HepG2 (cell line): ENCODE results near the gene PRELP. TPM values are rescaled to one million over a fixed set of nuclear protein-coding genes. Genes with fewer than 3 reads are reported as not detected.

ENCODE experiments used
- ATAC-seq: fragments of 200-7000 bp; cut with Tn5 transposase; 3 replicates; pipeline ENCODE4 v1.9.1; 2020; ENCODE audit warnings: mild to moderate bottlenecking, moderate library complexity
- BruUV-seq: library from RNA; stranded (reverse); fragments of 400-500 nt; replicated peaks from 2 replicates; lab custom pipeline; 2021; lab: Mats Ljungman, UMichigan
- CTCF ChIA-PET: fragments of 300-600 bp; formaldehyde crosslinking; extraction: SDS; loops from one replicate; lab custom pipeline; 2021; ENCODE audit warnings: low total read pairs, inconsistent platforms, low intra/inter-chr PET ratio; lab: Yijun Ruan, JAX
- POLR2A ChIA-PET: fragments of 350-600 bp; sonication (Branson Sonifier 250); formaldehyde crosslinking; loops from one replicate; lab custom pipeline; 2020; ENCODE audit warnings: antibody characterized with exemption, inconsistent platforms; lab: Yijun Ruan, JAX
- DNase-seq: peaks from one replicate; pipeline ENCODE4 v3.0.0-alpha.2; 2015; ENCODE audit warnings: low spot score
- FAIRE-seq: peaks from 3 replicates; lab custom pipeline; 2011; peaks lifted over from hg19 to GRCh38; lab: Jason Lieb, UNC
- H2AFZ ChIP-seq: one replicate; pipeline ENCODE4 v1.6.1; 2011; ENCODE audit warnings: low read length, inconsistent platforms
- H3K27ac ChIP-seq: fragments of 300-600 bp; 3 replicates; pipeline ENCODE4 v1.8.0; 2011; ENCODE audit warnings: mixed run types, mild to moderate bottlenecking, mixed read lengths, low read length, inconsistent platforms; ENCODE audit not compliant: insufficient read depth; ENCODE audit errors: extremely low read length
- H3K27me3 ChIP-seq, 2 experiments: fragments of 200-600 bp in 1 of 2; 2 replicates in 1 of 2; 3 replicates in 1 of 2; pipeline versions ENCODE4 v1.6.0 to v1.8.0; 2011; ENCODE audit warnings: low read length in 2 of 2, mild to moderate bottlenecking in 2 of 2, moderate library complexity in 2 of 2, inconsistent platforms in 1 of 2; ENCODE audit not compliant: insufficient read depth in 2 of 2, control insufficient read depth in 1 of 2
- H3K36me3 ChIP-seq, 2 experiments: fragments of 200-600 bp in 1 of 2; replicated peaks in 1 of 2; 2 replicates in 1 of 2; 3 replicates in 1 of 2; pipeline versions ENCODE4 v1.5.1 to v1.8.0; 2011; ENCODE audit warnings: low read length in 2 of 2, inconsistent platforms in 1 of 2; ENCODE audit not compliant: insufficient read depth in 2 of 2, control insufficient read depth in 1 of 2
- H3K4me1 ChIP-seq: 2 replicates; pipeline ENCODE4 v1.5.1; 2012; ENCODE audit warnings: low read length, inconsistent platforms; ENCODE audit not compliant: insufficient read depth
- H3K4me2 ChIP-seq: 2 replicates; pipeline ENCODE4 v1.6.0; 2011; ENCODE audit warnings: low read depth, low read length, inconsistent platforms
- H3K4me3 ChIP-seq, 3 experiments: fragments of 200-600 bp in 1 of 3; sonication (generic), shearing (Covaris generic) in 1 of 3; replicated peaks in 1 of 3; 2 replicates each; pipeline ENCODE4 v1.5.1; 2011 to 2016; ENCODE audit warnings: low read length in 3 of 3, inconsistent platforms in 2 of 3, low read depth in 2 of 3, mild to moderate bottlenecking in 2 of 3, control low read depth in 1 of 3, mixed read lengths in 1 of 3; ENCODE audit not compliant: insufficient read depth in 1 of 3
- H3K79me2 ChIP-seq: one replicate; pipeline ENCODE4 v1.6.1; 2011; ENCODE audit warnings: low read length, inconsistent platforms; ENCODE audit not compliant: insufficient read depth
- H3K9ac ChIP-seq: 2 replicates; pipeline ENCODE4 v1.6.0; 2011; ENCODE audit warnings: mild to moderate bottlenecking, low read depth, low read length, inconsistent platforms; ENCODE audit not compliant: insufficient read depth
- H3K9me3 ChIP-seq: 2 replicates; pipeline ENCODE4 v1.5.1; 2012; ENCODE audit warnings: mild to moderate bottlenecking, low read length
- H4K20me1 ChIP-seq: 2 replicates; pipeline ENCODE4 v1.6.0; 2011; ENCODE audit warnings: inconsistent platforms, mild to moderate bottlenecking, low read length, moderate library complexity; ENCODE audit not compliant: insufficient read depth
- FOXP1 ChIP-seq, 2 experiments: fragments of 450-650 bp in 1 of 2; IDR thresholded peaks; 2 replicates each; pipeline ENCODE4 v1.6.1; 2017 to 2018; ENCODE audit warnings: antibody characterized with exemption in 1 of 2
- HNF4G ChIP-seq, 2 experiments: sonication (generic) in 1 of 2; formaldehyde crosslinking in 1 of 2; IDR thresholded peaks; 2 replicates each; pipeline versions ENCODE4 v1.4.0 to v1.6.1; 2011 to 2020; ENCODE audit warnings: borderline replicate concordance in 2 of 2, low read depth in 2 of 2, mild to moderate bottlenecking in 2 of 2, low read length in 1 of 2, missing genetic modification reagents in 1 of 2, moderate library complexity in 1 of 2
- HOXA5 ChIP-seq: sonication (generic); formaldehyde crosslinking; IDR thresholded peaks from 2 replicates; pipeline ENCODE4 v1.4.0; 2020; ENCODE audit warnings: missing genetic modification reagents
- MATR3 ChIP-seq: sonication (generic); formaldehyde crosslinking; IDR thresholded peaks from 2 replicates; pipeline ENCODE4 v1.4.0; 2020; ENCODE audit warnings: missing genetic modification reagents
- NR0B2 ChIP-seq: sonication (generic); formaldehyde crosslinking; IDR thresholded peaks from 2 replicates; pipeline ENCODE4 v1.4.0; 2020; ENCODE audit warnings: mild to moderate bottlenecking, missing genetic modification reagents
- PAX8 ChIP-seq: sonication (generic); formaldehyde crosslinking; IDR thresholded peaks from 2 replicates; pipeline ENCODE4 v1.8.0; 2022; ENCODE audit warnings: mild to moderate bottlenecking, missing genetic modification reagents, borderline replicate concordance
- THRA ChIP-seq: sonication (generic); formaldehyde crosslinking; IDR thresholded peaks from 2 replicates; pipeline ENCODE4 v1.4.0; 2020; ENCODE audit warnings: missing genetic modification reagents, borderline replicate concordance
- ZFP36L1 ChIP-seq: sonication (generic); formaldehyde crosslinking; IDR thresholded peaks from 2 replicates; pipeline ENCODE4 v1.8.0; 2022; ENCODE audit warnings: mild to moderate bottlenecking, missing genetic modification reagents, moderate library complexity
- WGBS: methylation state at CpG from one replicate; pipeline ENCODE4 v1.1.6; 2017; ENCODE audit warnings: low lambda C conversion rate; 5-methylcytosine and 5-hydroxymethylcytosine counted together
- in situ Hi-C: cut with HindIII; loops from 2 replicates; pipeline ENCODE4 v1.10.0; 2017; ENCODE audit warnings: low pct_unique_long_range_greater_than_20kb; ENCODE audit not compliant: extremely low pct_ligation_motif_present
- intact Hi-C: fragments of 100-400 bp; cut with micrococcal nuclease; formaldehyde crosslinking; loops from one replicate; pipeline ENCODE4 v1.10.0; 2022; ENCODE audit not compliant: unreplicated experiment
- polyA plus RNA-seq, 8 experiments: library from polyadenylated mRNA; depleted of rRNA in 3 of 8; stranded (reverse) in 7 of 8; unstranded in 1 of 8; fragments of >200 nt; fragmentation: Illumina TruSeq in 4 of 8; extraction: Trizol in 4 of 8; gene quantifications; 2 replicates each; pipeline versions ENCODE4 v1.2.1 to v1.2.3, GENCODE V29; 2011 to 2016; ENCODE audit warnings: low read depth in 4 of 8, missing spikeins in 1 of 8, mixed read lengths in 1 of 8; ENCODE audit not compliant: insufficient read depth in 1 of 8
- total RNA-seq, 5 experiments: library from RNA; depleted of rRNA; stranded (reverse); fragments of >200 nt; fragmentation: Illumina TruSeq; extraction: Trizol; gene quantifications; 2 replicates each; pipeline ENCODE4 v1.2.3, GENCODE V29; 2016; ENCODE audit warnings: low read depth in 1 of 5

Gene PRELP
- total and polyA plus RNA-seq, 2 of the 13 experiments (the other 11 are each of a cell fraction or from before 2014, with no cell fraction given), result not detected

- H3K36me3 ChIP-seq, result no peaks in the 10 kb centered on the region
- DNase-seq, result no peak
- H3K4me1 ChIP-seq, result no peaks in the 10 kb centered on the region
- no peak overlapping the region for H3K4me3 ChIP-seq
- intact Hi-C loops, result no loop called here
- no peak overlapping the region for H3K9ac ChIP-seq
- TF ChIP-seq HNF4G (IDR thresholded peaks at IDR 0.05; ENCODE audit: borderline replicate concordance, low read depth, low read length), result no peak
- no peak for TF ChIP-seq HNF4G (CRISPR knock-in tag; IDR thresholded peaks at IDR 0.05; ENCODE audit: borderline replicate concordance, low read depth)
- no peak for TF ChIP-seq ZFP36L1 (CRISPR knock-in tag)
- TF ChIP-seq HOXA5 (CRISPR knock-in tag), result no peak
- no peak for TF ChIP-seq THRA (CRISPR knock-in tag)
- TF ChIP-seq PAX8 (CRISPR knock-in tag), result no peak
- TF ChIP-seq MATR3 (CRISPR knock-in tag), result no peak
- no peak for TF ChIP-seq FOXP1 (IDR thresholded peaks at IDR 0.05)
- no peak for TF ChIP-seq FOXP1 (CRISPR knock-in tag; IDR thresholded peaks at IDR 0.05)
- TF ChIP-seq NR0B2 (CRISPR knock-in tag), result no peak
- H3K27ac ChIP-seq, result no peak overlapping the region
- H2AFZ ChIP-seq, result no peak overlapping the region
- in situ Hi-C loops, result no loop called here
- BruUV-seq, result no TSS peak
- no peak for FAIRE-seq
- ATAC-seq, result no peak
- CTCF ChIA-PET, result no interaction called here
- H3K27me3 ChIP-seq, result peaks cover 0 to 4% of the 10 kb centered on the region in 2 experiments; a peak in 1 of 5 replicates
- WGBS, result 52% methylated on average over 3 of the region's 5 CpGs
- no peak overlapping the region for H3K4me2 ChIP-seq
- POLR2A ChIA-PET, result no interaction called here
- H3K9me3 ChIP-seq, result no peaks in the 10 kb centered on the region
- no peaks in the 10 kb centered on the region for H4K20me1 ChIP-seq
- H3K79me2 ChIP-seq, result no peaks in the 10 kb centered on the region
Observed at GRCh38 chr1:203521812-203522211, 46.2 kb downstream of the PRELP start.
